Measurements from ENCODE around the gene RFTN1.

The RFTN1 gene

GRCh38 chr3:16484984-16485383 is 28.5 kb downstream of the RFTN1 start:
- DNase-seq: no peak

- DNase-seq: no peak
These were observed 29.3 kb downstream of the RFTN1 start for GRCh38 chr3:16484216-16484615.

- no peak for DNase-seq
These were observed 30.5 kb downstream of the RFTN1 start for GRCh38 chr3:16482770-16483531.

- no peak for DNase-seq
These were observed 31.2 kb downstream of the RFTN1 start for GRCh38 chr3:16482194-16482769.

GRCh38 chr3:16481546-16481897 is 32.0 kb downstream of the RFTN1 start:
- DNase-seq: no peak

GRCh38 chr3:16480861-16481545 is 32.5 kb downstream of the RFTN1 start:
- DNase-seq: no peak

- no peak for DNase-seq
These were observed 35.0 kb downstream of the RFTN1 start for GRCh38 chr3:16478516-16478915.

- DNase-seq: no peak
These were observed 36.0 kb downstream of the RFTN1 start for GRCh38 chr3:16477521-16477920.

GRCh38 chr3:16477056-16477455 is 36.4 kb downstream of the RFTN1 start:
- DNase-seq: no peak

GRCh38 chr3:16476636-16477035 is 36.9 kb downstream of the RFTN1 start:
- no peak for DNase-seq

GRCh38 chr3:16475766-16476165 is 37.7 kb downstream of the RFTN1 start:
- no peak for DNase-seq

GRCh38 chr3:16474920-16475319 is 38.6 kb downstream of the RFTN1 start:
- no peak for DNase-seq

GRCh38 chr3:16474216-16474615 is 39.3 kb downstream of the RFTN1 start:
- DNase-seq: no peak

- no peak for DNase-seq
These were observed 40.9 kb downstream of the RFTN1 start for GRCh38 chr3:16472593-16472992.

- DNase-seq: no peak
These were observed 41.6 kb downstream of the RFTN1 start for GRCh38 chr3:16471897-16472296.

GRCh38 chr3:16470590-16470989 is 42.9 kb downstream of the RFTN1 start:
- DNase-seq: no peak

- no peak for DNase-seq
These were observed 45.0 kb downstream of the RFTN1 start for GRCh38 chr3:16468336-16469098.

GRCh38 chr3:16468002-16468335 is 45.5 kb downstream of the RFTN1 start:
- no peak for DNase-seq

GRCh38 chr3:16467393-16467792 is 46.1 kb downstream of the RFTN1 start:
- DNase-seq: no peak

- no peak for DNase-seq
These were observed 46.7 kb downstream of the RFTN1 start for GRCh38 chr3:16466822-16467221.

GRCh38 chr3:16464511-16465148 is 48.9 kb downstream of the RFTN1 start:
- DNase-seq: peak; percentile 50

- no peak for DNase-seq
These were observed 49.6 kb downstream of the RFTN1 start for GRCh38 chr3:16463914-16464313.

GRCh38 chr3:16463119-16463518 is 50.4 kb downstream of the RFTN1 start:
- DNase-seq: no peak
